NCI-H2227 treated with DMSO at 0.1 percent for 48 hours (cell line): ENCODE results near the gene CDKN1C.

Experiments
- DNase-seq: peaks from one replicate; lab custom pipeline; 2025; lab: John Stamatoyannopoulos, UW

The CDKN1C gene

GRCh38 chr11:2923446-2924375, 38.1 kb upstream of the CDKN1C start:
- no peak for DNase-seq

GRCh38 chr11:2922655-2923054, 37.1 kb upstream of the CDKN1C start:
- no peak for DNase-seq

GRCh38 chr11:2921742-2922493, 36.3 kb upstream of the CDKN1C start:
- DNase-seq, result no peak

- DNase-seq, result no peak
Measured at GRCh38 chr11:2921261-2921660, 35.7 kb upstream of the CDKN1C start.

GRCh38 chr11:2920343-2920742, 34.8 kb upstream of the CDKN1C start:
- DNase-seq, result no peak

GRCh38 chr11:2919837-2920236, 34.3 kb upstream of the CDKN1C start:
- no peak for DNase-seq

- DNase-seq, result no peak
Measured at GRCh38 chr11:2919188-2919587, 33.6 kb upstream of the CDKN1C start.

- no peak for DNase-seq
Measured at GRCh38 chr11:2917842-2918490, 32.4 kb upstream of the CDKN1C start.

GRCh38 chr11:2916892-2917645, 31.5 kb upstream of the CDKN1C start:
- no peak for DNase-seq

- no peak for DNase-seq
Measured at GRCh38 chr11:2916114-2916891, 30.7 kb upstream of the CDKN1C start.

- DNase-seq, result no peak
Measured at GRCh38 chr11:2915473-2915872, 29.9 kb upstream of the CDKN1C start.

- no peak for DNase-seq
Measured at GRCh38 chr11:2914455-2915195, 29.1 kb upstream of the CDKN1C start.

GRCh38 chr11:2913776-2914175, 28.2 kb upstream of the CDKN1C start:
- DNase-seq, result no peak

GRCh38 chr11:2913019-2913431, 27.4 kb upstream of the CDKN1C start:
- no peak for DNase-seq

- no peak for DNase-seq
Measured at GRCh38 chr11:2912498-2912897, 26.9 kb upstream of the CDKN1C start.

GRCh38 chr11:2911785-2912391, 26.3 kb upstream of the CDKN1C start:
- DNase-seq, result no peak

- DNase-seq, result no peak
Measured at GRCh38 chr11:2911088-2911784, 25.7 kb upstream of the CDKN1C start.

GRCh38 chr11:2910401-2910955, 24.9 kb upstream of the CDKN1C start:
- no peak for DNase-seq
